Vagina (tissue), 2 donors: Measurements from ENCODE around the gene F11. TPM values are rescaled to one million over a fixed set of nuclear protein-coding genes. Genes with fewer than 3 reads are reported as not detected.

Experiments used
- DNase-seq, 2 donors: peaks; one replicate each; pipeline ENCODE4 v3.0.0-alpha.2; 2017; ENCODE audit errors: extremely low spot score in 2 of 2
- H3K27ac ChIP-seq: fragments of 200-600 bp; sonication (generic); one replicate; pipeline ENCODE4 v1.5.1; 2019
- H3K27me3 ChIP-seq: fragments of 200-600 bp; sonication (generic); one replicate; pipeline ENCODE4 v1.5.1; 2019
- H3K36me3 ChIP-seq, 2 donors: fragments of 200-600 bp; sonication (generic); one replicate each; pipeline ENCODE4 v1.5.1; 2017 to 2019
- H3K4me1 ChIP-seq: fragments of 200-600 bp; sonication (generic); one replicate; pipeline ENCODE4 v1.5.1; 2019
- H3K4me3 ChIP-seq, 2 donors: fragments of 200-600 bp; sonication (generic); 1 replicate in 1 of 2; 2 replicates in 1 of 2; pipeline ENCODE4 v1.5.1; 2016 to 2019
- H3K9me3 ChIP-seq: fragments of 200-600 bp; sonication (generic); one replicate; pipeline ENCODE4 v1.5.1; 2019
- POLR2A ChIP-seq, 2 donors: fragments of 450-650 bp; IDR thresholded peaks; one replicate each; pipeline ENCODE4 v1.6.1; 2017; ENCODE audit warnings: antibody characterized with exemption in 2 of 2, mild to moderate bottlenecking in 2 of 2, moderate library complexity in 2 of 2
- POLR2AphosphoS5 ChIP-seq, 2 donors: sonication (generic); formaldehyde crosslinking; IDR thresholded peaks; one replicate each; pipeline ENCODE4 v1.9.0; 2017; ENCODE audit warnings: antibody characterized with exemption in 2 of 2, mild to moderate bottlenecking in 2 of 2, low read depth in 1 of 2; ENCODE audit not compliant: insufficient read depth in 1 of 2
- intact Hi-C: fragments of 100-400 bp; cut with DNase I; formaldehyde crosslinking; loops from one replicate; pipeline ENCODE4 v1.15.1; 2023
- total RNA-seq: library from RNA; depleted of rRNA; stranded (reverse); fragments of >200 nt; gene quantifications from one replicate; pipeline ENCODE4 v1.2.3, GENCODE V29; 2016
- TF ChIP-seq, protein P1 (sequence below), 3 experiments: fragments of 450-650 bp in 2 of 3; fragments of 200-600 bp in 1 of 3; sonication (generic) in 1 of 3; IDR thresholded peaks; one replicate each; pipeline ENCODE4 v1.5.1; 2017 to 2019; ENCODE audit warnings: antibody characterized with exemption in 3 of 3, mild to moderate bottlenecking in 2 of 3, moderate library complexity in 2 of 3

F11 gene
- total RNA-seq, 1 donor from 2014 or later: not detected

DNA sequence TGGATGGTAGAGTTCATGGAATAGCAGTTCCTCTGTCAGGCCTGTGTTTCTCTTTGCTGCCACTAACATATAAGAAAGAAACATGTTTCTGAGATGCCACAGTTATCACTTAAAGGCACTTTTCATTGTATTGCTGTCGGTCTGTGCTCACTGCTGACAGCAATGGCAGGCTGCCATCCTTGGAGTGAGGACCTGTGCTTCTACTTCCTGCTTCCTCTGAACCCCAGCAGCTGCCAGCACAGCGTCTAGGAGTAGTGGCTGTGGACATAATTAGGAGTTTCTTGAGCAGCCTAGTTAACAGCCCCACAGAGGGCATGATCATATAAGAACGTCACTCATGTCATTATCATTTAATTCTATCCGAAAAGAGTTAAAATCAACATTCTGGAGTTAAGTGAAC is 30.5 kb downstream of the F11 start:
- Histone ChIP-seq H3K4me3 (no peak overlapping the region), H3K36me3 (no peaks in the 10 kb centered on the region), H3K27ac (no peak overlapping the region), H3K27me3 (peaks cover 3% of the 10 kb centered on the region), H3K4me1 (no peaks in the 10 kb centered on the region), H3K9me3 (no peaks in the 10 kb centered on the region)
- TF ChIP-seq POLR2AphosphoS5 (IDR thresholded peaks at IDR 0.05; ENCODE audit: insufficient read depth in 1 of 2, low read depth in 1 of 2) (no peak), POLR2A (IDR thresholded peaks at IDR 0.05) (no peak)
- TF ChIP-seq, protein P1, sequence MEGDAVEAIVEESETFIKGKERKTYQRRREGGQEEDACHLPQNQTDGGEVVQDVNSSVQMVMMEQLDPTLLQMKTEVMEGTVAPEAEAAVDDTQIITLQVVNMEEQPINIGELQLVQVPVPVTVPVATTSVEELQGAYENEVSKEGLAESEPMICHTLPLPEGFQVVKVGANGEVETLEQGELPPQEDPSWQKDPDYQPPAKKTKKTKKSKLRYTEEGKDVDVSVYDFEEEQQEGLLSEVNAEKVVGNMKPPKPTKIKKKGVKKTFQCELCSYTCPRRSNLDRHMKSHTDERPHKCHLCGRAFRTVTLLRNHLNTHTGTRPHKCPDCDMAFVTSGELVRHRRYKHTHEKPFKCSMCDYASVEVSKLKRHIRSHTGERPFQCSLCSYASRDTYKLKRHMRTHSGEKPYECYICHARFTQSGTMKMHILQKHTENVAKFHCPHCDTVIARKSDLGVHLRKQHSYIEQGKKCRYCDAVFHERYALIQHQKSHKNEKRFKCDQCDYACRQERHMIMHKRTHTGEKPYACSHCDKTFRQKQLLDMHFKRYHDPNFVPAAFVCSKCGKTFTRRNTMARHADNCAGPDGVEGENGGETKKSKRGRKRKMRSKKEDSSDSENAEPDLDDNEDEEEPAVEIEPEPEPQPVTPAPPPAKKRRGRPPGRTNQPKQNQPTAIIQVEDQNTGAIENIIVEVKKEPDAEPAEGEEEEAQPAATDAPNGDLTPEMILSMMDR (IDR thresholded peaks at IDR 0.05): no peak
- intact Hi-C loops: loop anchor here (10.0 kb wide), 1 partner anchor 288 kb away; no protein-coding TSS in a partner anchor
- no peak for DNase-seq

DNA sequence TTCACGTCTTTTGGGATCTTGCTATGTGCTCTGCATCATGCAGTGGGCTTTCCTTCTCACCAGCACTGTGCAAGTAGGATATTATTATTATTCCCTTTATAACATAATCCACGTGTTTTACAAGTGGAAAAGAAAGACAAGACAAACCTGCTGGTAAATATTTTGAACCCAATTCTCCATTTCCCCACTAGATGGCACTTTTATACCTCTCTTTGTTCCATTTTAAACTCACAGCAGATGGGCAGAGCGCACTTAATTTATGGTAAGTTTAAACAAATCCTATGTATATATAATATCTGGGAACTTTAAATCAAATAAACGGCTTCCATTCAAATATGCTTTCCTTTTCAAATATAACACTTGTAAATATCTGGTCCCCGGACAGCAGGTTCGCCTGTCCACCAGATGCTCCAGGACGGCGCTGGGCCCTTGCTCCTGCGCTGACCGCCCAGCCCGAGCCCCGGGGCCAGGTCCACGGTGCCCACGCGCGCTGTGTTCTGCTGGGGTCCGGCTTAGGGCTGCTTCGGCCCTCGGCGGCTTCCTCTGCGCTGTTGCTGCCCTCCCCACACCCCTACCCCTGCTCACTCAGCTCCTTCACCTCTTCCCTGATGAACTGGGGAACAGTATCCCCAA is 31.1 kb downstream of the F11 start:
- Histone ChIP-seq H3K9me3 (no peaks in the 10 kb centered on the region), H3K36me3 (no peaks in the 10 kb centered on the region), H3K4me1 (no peaks in the 10 kb centered on the region), H3K27me3 (peaks cover 3% of the 10 kb centered on the region), H3K27ac (no peak overlapping the region), H3K4me3 (no peak overlapping the region)
- intact Hi-C loops: loop anchor here (10.0 kb wide), 1 partner anchor 288 kb away; no protein-coding TSS in a partner anchor
- TF ChIP-seq, protein P1 (IDR thresholded peaks at IDR 0.05): peak in 2 of 3 experiments; percentile 36 to 47
- TF ChIP-seq POLR2A (IDR thresholded peaks at IDR 0.05): no peak
- no peak for DNase-seq

GRCh38 chr4:186298031-186298647 is 32.1 kb downstream of the F11 start:
- H3K9me3 ChIP-seq: no peaks in the 10 kb centered on the region
- H3K4me3 ChIP-seq: no peak overlapping the region
- peaks cover 3% of the 10 kb centered on the region for H3K27me3 ChIP-seq
- H3K27ac ChIP-seq: no peak overlapping the region
- no peak for DNase-seq
- TF ChIP-seq, protein P1 (IDR thresholded peaks at IDR 0.05): no peak
- TF ChIP-seq POLR2AphosphoS5 (IDR thresholded peaks at IDR 0.05; ENCODE audit: insufficient read depth in 1 of 2, low read depth in 1 of 2): no peak
- TF ChIP-seq POLR2A (IDR thresholded peaks at IDR 0.05): no peak
- no peaks in the 10 kb centered on the region for H3K36me3 ChIP-seq
- H3K4me1 ChIP-seq: no peaks in the 10 kb centered on the region
- intact Hi-C loops: loop anchor here (10.0 kb wide), 1 partner anchor 287 kb away; no protein-coding TSS in a partner anchor

DNA sequence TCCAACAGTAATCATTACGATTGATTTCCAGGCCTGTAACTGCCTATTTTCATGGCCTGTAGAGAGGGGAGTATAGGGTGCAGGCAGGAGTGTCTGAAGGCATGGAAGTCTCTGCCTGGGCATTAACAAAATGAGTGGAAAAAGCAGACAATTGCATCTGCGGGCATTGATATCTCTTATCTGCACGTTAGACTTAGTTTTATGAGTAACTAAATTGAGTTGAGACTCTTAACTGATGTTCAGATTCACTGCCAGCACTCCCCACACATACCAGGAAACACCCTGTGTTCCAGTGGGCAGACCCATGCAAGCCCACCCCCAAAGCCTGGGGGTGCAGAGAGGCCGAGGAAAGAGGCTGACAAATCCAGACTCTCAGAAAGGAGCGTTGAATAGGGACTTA is 33.3 kb downstream of the F11 start:
- Histone ChIP-seq H3K27ac (no peak overlapping the region), H3K4me1 (no peaks in the 10 kb centered on the region), H3K36me3 (no peaks in the 10 kb centered on the region), H3K4me3 (no peak overlapping the region), H3K9me3 (no peaks in the 10 kb centered on the region), H3K27me3 (peaks cover 3% of the 10 kb centered on the region)
- intact Hi-C loops: loop anchor here (10.0 kb wide), 1 partner anchor 286 kb away; no protein-coding TSS in a partner anchor
- TF ChIP-seq, protein P1 (IDR thresholded peaks at IDR 0.05): no peak
- DNase-seq: no peak
